Prostate gland (tissue), 2 donors: Measurements from ENCODE around the gene ARSI.

Experiments
- POLR2AphosphoS5 ChIP-seq: sonication (generic); formaldehyde crosslinking; IDR thresholded peaks from one replicate; pipeline ENCODE4 v1.6.1; 2017; ENCODE audit warnings: antibody characterized with exemption
- TF ChIP-seq, protein P1 (sequence below), 4 experiments: fragments of 200-600 bp in 2 of 4; fragments of 450-650 bp in 2 of 4; sonication (generic) in 2 of 4; IDR thresholded peaks; 1 replicate in 3 of 4; 2 replicates in 1 of 4; pipeline ENCODE4 v1.5.1; 2016 to 2019; ENCODE audit warnings: antibody characterized with exemption in 4 of 4, mild to moderate bottlenecking in 2 of 4, moderate library complexity in 2 of 4

GRCh38 chr5:150246835-150247234 lies 55.9 kb downstream of the ARSI start:
- TF ChIP-seq, protein P1, sequence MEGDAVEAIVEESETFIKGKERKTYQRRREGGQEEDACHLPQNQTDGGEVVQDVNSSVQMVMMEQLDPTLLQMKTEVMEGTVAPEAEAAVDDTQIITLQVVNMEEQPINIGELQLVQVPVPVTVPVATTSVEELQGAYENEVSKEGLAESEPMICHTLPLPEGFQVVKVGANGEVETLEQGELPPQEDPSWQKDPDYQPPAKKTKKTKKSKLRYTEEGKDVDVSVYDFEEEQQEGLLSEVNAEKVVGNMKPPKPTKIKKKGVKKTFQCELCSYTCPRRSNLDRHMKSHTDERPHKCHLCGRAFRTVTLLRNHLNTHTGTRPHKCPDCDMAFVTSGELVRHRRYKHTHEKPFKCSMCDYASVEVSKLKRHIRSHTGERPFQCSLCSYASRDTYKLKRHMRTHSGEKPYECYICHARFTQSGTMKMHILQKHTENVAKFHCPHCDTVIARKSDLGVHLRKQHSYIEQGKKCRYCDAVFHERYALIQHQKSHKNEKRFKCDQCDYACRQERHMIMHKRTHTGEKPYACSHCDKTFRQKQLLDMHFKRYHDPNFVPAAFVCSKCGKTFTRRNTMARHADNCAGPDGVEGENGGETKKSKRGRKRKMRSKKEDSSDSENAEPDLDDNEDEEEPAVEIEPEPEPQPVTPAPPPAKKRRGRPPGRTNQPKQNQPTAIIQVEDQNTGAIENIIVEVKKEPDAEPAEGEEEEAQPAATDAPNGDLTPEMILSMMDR (IDR thresholded peaks at IDR 0.05) = no peak
- no peak for TF ChIP-seq POLR2AphosphoS5
